HG02571 (cell line): ENCODE data around the gene MRFAP1.

ENCODE experiments used
- ATAC-seq: cut with Tn5 transposase; IDR thresholded peaks from one replicate; pipeline ENCODE4 v1.9.1; 2021; ENCODE audit warnings: mild to moderate bottlenecking, moderate library complexity; ENCODE audit not compliant: unreplicated experiment

Gene MRFAP1

GRCh38 chr4:6688879-6689505 is 48.5 kb downstream of the MRFAP1 start:
- ATAC-seq = peak; percentile 61

GRCh38 chr4:6689506-6689960 is 49.0 kb downstream of the MRFAP1 start:
- no peak for ATAC-seq
